H9 (cell line): Measurements from ENCODE around the gene CASD1. TPM values are rescaled to one million over a fixed set of nuclear protein-coding genes. Genes with fewer than 3 reads are reported as not detected.

Source experiments
- DNase-seq: peaks from one replicate; pipeline ENCODE4 v3.0.0-alpha.2; 2017
- H2AFZ ChIP-seq: one replicate; pipeline ENCODE4 v1.6.1; 2013; ENCODE audit warnings: mild to moderate bottlenecking, low read length, control low read depth, moderate library complexity
- H2AK5ac ChIP-seq: 2 replicates; pipeline ENCODE4 v1.6.1; 2013; ENCODE audit warnings: low read length, control low read depth, mixed read lengths; ENCODE audit not compliant: insufficient read length
- H2BK120ac ChIP-seq: one replicate; pipeline ENCODE4 v1.6.1; 2013; ENCODE audit warnings: low read depth, mild to moderate bottlenecking, low read length, control low read depth, inconsistent platforms; ENCODE audit not compliant: poor library complexity, severe bottlenecking
- H2BK12ac ChIP-seq: 2 replicates; pipeline ENCODE4 v1.6.1; 2013; ENCODE audit warnings: low read length, control low read depth, mixed read lengths, low read depth; ENCODE audit not compliant: insufficient read length
- H2BK15ac ChIP-seq: 2 replicates; pipeline ENCODE4 v1.6.1; 2013; ENCODE audit warnings: low read depth, low read length, control low read depth
- H2BK20ac ChIP-seq: one replicate; pipeline ENCODE4 v1.6.1; 2013; ENCODE audit warnings: low read depth, mild to moderate bottlenecking, low read length, control low read depth, inconsistent platforms; ENCODE audit not compliant: poor library complexity, severe bottlenecking
- H2BK5ac ChIP-seq: 2 replicates; pipeline ENCODE4 v1.6.1; 2013; ENCODE audit warnings: low read length, control low read depth, mixed read lengths; ENCODE audit not compliant: insufficient read length
- H3K14ac ChIP-seq: 2 replicates; pipeline ENCODE4 v1.6.1; 2013; ENCODE audit warnings: low read length, control low read depth; ENCODE audit not compliant: insufficient read depth
- H3K18ac ChIP-seq: 2 replicates; pipeline ENCODE4 v1.6.1; 2013; ENCODE audit warnings: low read depth, mild to moderate bottlenecking, mixed read lengths, low read length, control low read depth; ENCODE audit not compliant: insufficient read length
- H3K23ac ChIP-seq: 2 replicates; pipeline ENCODE4 v1.6.1; 2013; ENCODE audit warnings: low read length, control low read depth, mixed read lengths, low read depth; ENCODE audit not compliant: insufficient read length
- H3K23me2 ChIP-seq: 2 replicates; pipeline ENCODE4 v1.6.1; 2013; ENCODE audit warnings: low read depth, mild to moderate bottlenecking, mixed read lengths, low read length, control low read depth; ENCODE audit not compliant: insufficient read length, poor library complexity, severe bottlenecking
- H3K27ac ChIP-seq: 2 replicates; pipeline ENCODE4 v1.5.1; 2013; ENCODE audit warnings: low read length, control low read depth, mixed read lengths, low read depth; ENCODE audit not compliant: insufficient read length
- H3K27me3 ChIP-seq: 2 replicates; pipeline ENCODE4 v1.6.1; 2013; ENCODE audit warnings: low read length, control low read depth, inconsistent platforms; ENCODE audit not compliant: insufficient read depth
- H3K4ac ChIP-seq: 2 replicates; pipeline ENCODE4 v1.6.1; 2013; ENCODE audit warnings: low read depth, mild to moderate bottlenecking, control low read depth, inconsistent platforms, low read length, moderate library complexity
- H3K4me1 ChIP-seq: 2 replicates; pipeline ENCODE4 v1.6.1; 2013; ENCODE audit warnings: low read length, control low read depth, inconsistent platforms; ENCODE audit not compliant: insufficient read depth
- H3K4me2 ChIP-seq: 2 replicates; pipeline ENCODE4 v1.6.1; 2013; ENCODE audit warnings: low read length, control low read depth, mixed read lengths; ENCODE audit not compliant: insufficient read length, insufficient read depth
- H3K56ac ChIP-seq: 2 replicates; pipeline ENCODE4 v1.6.1; 2013; ENCODE audit warnings: low read depth, mild to moderate bottlenecking, mixed read lengths, low read length, control low read depth; ENCODE audit not compliant: insufficient read length
- H3K79me1 ChIP-seq: 2 replicates; pipeline ENCODE4 v1.6.1; 2013; ENCODE audit warnings: low read depth, mild to moderate bottlenecking, moderate library complexity, low read length, control low read depth, inconsistent platforms; ENCODE audit not compliant: insufficient read depth, poor library complexity, severe bottlenecking
- H3K79me2 ChIP-seq: 2 replicates; pipeline ENCODE4 v1.6.1; 2013; ENCODE audit warnings: low read length, control low read depth, inconsistent platforms; ENCODE audit not compliant: insufficient read depth
- H3K9ac ChIP-seq: 2 replicates; pipeline ENCODE4 v1.6.1; 2013; ENCODE audit warnings: low read length, control low read depth, mixed read lengths; ENCODE audit not compliant: insufficient read length; ENCODE audit errors: extremely low read depth
- H3K9me3 ChIP-seq: one replicate; pipeline ENCODE4 v1.6.1; 2013; ENCODE audit warnings: low read depth, low read length, inconsistent platforms; ENCODE audit not compliant: control insufficient read depth
- H3T11ph ChIP-seq: one replicate; pipeline ENCODE4 v1.6.1; 2013; ENCODE audit warnings: mild to moderate bottlenecking, low read length, control low read depth, inconsistent platforms
- H4K20me1 ChIP-seq: one replicate; pipeline ENCODE4 v1.6.1; 2013; ENCODE audit not compliant: control insufficient read depth, insufficient read length, insufficient read depth
- H4K5ac ChIP-seq: 2 replicates; pipeline ENCODE4 v1.6.1; 2013; ENCODE audit warnings: low read depth, mild to moderate bottlenecking, mixed read lengths, low read length, control low read depth; ENCODE audit not compliant: insufficient read length
- H4K8ac ChIP-seq: replicated peaks from 2 replicates; pipeline ENCODE4 v1.6.1; 2013; ENCODE audit warnings: low read length, control low read depth, mixed read lengths, low read depth; ENCODE audit not compliant: insufficient read length
- H4K91ac ChIP-seq: 2 replicates; pipeline ENCODE4 v1.6.1; 2013; ENCODE audit warnings: low read depth, mild to moderate bottlenecking, moderate library complexity, mixed read lengths, low read length, control low read depth; ENCODE audit not compliant: insufficient read length
- H3K27ac Mint-ChIP-seq, 3 experiments: 2 replicates in 2 of 3; 3 replicates in 1 of 3; pipeline ENCODE4 v1.8.0; 2020 to 2021; ENCODE audit warnings: mixed read lengths in 3 of 3, mild to moderate bottlenecking in 1 of 3, moderate library complexity in 1 of 3
- H3K27me3 Mint-ChIP-seq: 2 replicates; pipeline ENCODE4 v1.8.0; 2021; ENCODE audit warnings: low read depth, mild to moderate bottlenecking, moderate library complexity, mixed read lengths
- H3K36me3 Mint-ChIP-seq, 3 experiments: 2 replicates in 2 of 3; 3 replicates in 1 of 3; pipeline ENCODE4 v1.8.0; 2020 to 2021; ENCODE audit warnings: low read depth in 3 of 3, mixed read lengths in 3 of 3; ENCODE audit not compliant: insufficient read depth in 1 of 3
- H3K4me1 Mint-ChIP-seq, 2 experiments: 2 replicates each; pipeline ENCODE4 v1.8.0; 2020; ENCODE audit warnings: mixed read lengths in 2 of 2
- H3K4me3 Mint-ChIP-seq, 2 experiments: 2 replicates in 1 of 2; 3 replicates in 1 of 2; pipeline ENCODE4 v1.8.0; 2020 to 2021; ENCODE audit warnings: mild to moderate bottlenecking in 2 of 2, mixed read lengths in 2 of 2, moderate library complexity in 1 of 2
- H3K9me3 Mint-ChIP-seq, 2 experiments: 2 replicates in 1 of 2; 3 replicates in 1 of 2; pipeline ENCODE4 v1.8.0; 2020; ENCODE audit warnings: mild to moderate bottlenecking in 2 of 2, mixed read lengths in 2 of 2, moderate library complexity in 1 of 2
- CTCF ChIP-seq: fragments of 200-600 bp; sonication (generic); conservative IDR thresholded peaks from 3 replicates; pipeline ENCODE4 v1.8.0; 2021; ENCODE audit warnings: antibody characterized with exemption, mild to moderate bottlenecking
- WGBS: extraction: QIAGEN DNeasy Blood & Tissue Kit; methylation state at CpG from one replicate; pipeline ENCODE4 v1.1.7; 2013; ENCODE audit warnings: missing lambda C conversion rate, low lambda C conversion rate, mixed read lengths; ENCODE audit not compliant: insufficient read length; ENCODE audit errors: extremely low coverage; 5-methylcytosine and 5-hydroxymethylcytosine counted together
- total RNA-seq: library from RNA; stranded (reverse); gene quantifications from 2 replicates; pipeline ENCODE4 v1.2.1, GENCODE V29; 2021

Gene CASD1
- total RNA-seq, 1 experiment from 2014 or later, result 21.6 TPM

GRCh38 chr7:94471604-94472003, 38.0 kb upstream of the CASD1 start:
- no peaks in the 10 kb centered on the region for H3K36me3 Mint-ChIP-seq
- Histone ChIP-seq H3K27me3 (no peaks in the 10 kb centered on the region), H3K9ac (no peak overlapping the region), H3K79me2 (no peaks in the 10 kb centered on the region), H4K5ac (no peak overlapping the region), H3K14ac (no peak overlapping the region), H2AK5ac (no peak overlapping the region), H2BK15ac (no peak overlapping the region), H3K9me3 (no peaks in the 10 kb centered on the region), H4K20me1 (no peaks in the 10 kb centered on the region), H2AFZ (no peak overlapping the region), H2BK120ac (no peak overlapping the region), H3K4ac (no peak overlapping the region), H3K56ac (no peak overlapping the region), H2BK20ac (no peak overlapping the region), H4K91ac (no peak overlapping the region), H2BK12ac (no peak overlapping the region), H4K8ac (no peak overlapping the region), H3K4me1 (no peaks in the 10 kb centered on the region), H3K27ac (no peak overlapping the region), H3K79me1 (no peaks in the 10 kb centered on the region), H3K23me2 (no peaks in the 10 kb centered on the region), H2BK5ac (no peak overlapping the region), H3T11ph (no peak overlapping the region), H3K23ac (no peak overlapping the region), H3K4me2 (no peak overlapping the region), H3K18ac (no peak overlapping the region)
- H3K4me3 Mint-ChIP-seq, result no peak overlapping the region
- no CpG with 5 or more reads among the region's 2 CpGs for WGBS
- no peaks in the 10 kb centered on the region for H3K27me3 Mint-ChIP-seq
- H3K4me1 Mint-ChIP-seq, result peaks cover 4 to 5% of the 10 kb centered on the region in 2 experiments
- TF ChIP-seq CTCF, result no peak
- DNase-seq, result no peak
- peaks cover 0 to 4% of the 10 kb centered on the region in 2 experiments; a peak in 3 of 5 replicates for H3K9me3 Mint-ChIP-seq
- no peak overlapping the region for H3K27ac Mint-ChIP-seq
